ENCODE results near the gene SLC26A6. TPM values are rescaled to one million over a fixed set of nuclear protein-coding genes. Genes with fewer than 3 reads are reported as not detected.

The SLC26A6 gene
- total RNA-seq, 1 experiment from 2014 or later = 55.1 TPM

DNA sequence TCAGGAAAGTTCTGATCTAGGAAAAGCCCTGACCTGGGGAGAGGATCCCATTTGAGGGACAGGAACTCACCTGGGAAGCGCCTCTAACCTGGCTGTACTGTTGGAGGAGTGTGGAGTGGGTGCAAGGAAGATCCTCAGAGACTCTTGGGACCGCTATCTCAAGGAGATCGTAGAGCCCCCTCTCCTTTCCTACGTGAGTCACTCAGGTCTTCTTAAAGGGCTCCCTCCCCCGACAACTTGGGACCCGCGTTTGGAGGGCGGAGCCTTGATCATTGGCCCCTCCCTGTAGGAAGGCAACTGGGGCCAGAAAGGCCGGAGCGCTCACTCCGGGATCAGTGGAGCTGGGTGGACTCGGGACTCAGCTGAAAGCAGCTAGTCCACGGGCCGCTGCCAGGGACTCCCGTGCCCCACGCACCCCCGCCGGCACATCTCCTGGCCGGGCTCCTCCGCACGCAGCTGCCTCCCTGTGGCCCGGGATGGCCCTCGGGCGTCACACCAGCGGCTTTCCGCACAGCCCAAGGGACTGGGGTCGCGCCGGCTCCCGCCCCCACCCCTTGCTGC is 520 bp downstream of the SLC26A6 start:
- ATAC-seq (peak; percentile 58), DNase-seq (ENCODE audit: low read depth, low spot score) (no peak)
- Histone ChIP-seq H3K4me1 (ENCODE audit: control insufficient read depth in 1 of 2, insufficient read depth in 2 of 2, low read length in 2 of 2) (peaks cover 11 to 22% of the 10 kb centered on the region in 2 experiments), H3K9me2 (ENCODE audit: insufficient read depth) (no peaks in the 10 kb centered on the region), H4K20me1 (ENCODE audit: insufficient read depth) (no peaks in the 10 kb centered on the region), H3K9ac (ENCODE audit: low read length) (peak overlapping the region; percentile 80), H3K36me3 (ENCODE audit: control insufficient read depth in 1 of 2, insufficient read depth in 2 of 2, low read length in 2 of 2) (peaks cover 9 to 30% of the 10 kb centered on the region in 2 experiments; a peak in 2 of 4 replicates), H3K79me2 (ENCODE audit: insufficient read depth, low read length) (peaks cover 12% of the 10 kb centered on the region; the same call in 1 of the 2 replicates), H2AFZ (ENCODE audit: low read depth, low read length, poor library complexity, severe bottlenecking) (no peak overlapping the region), H3K27ac (ENCODE audit: low read depth, low read length) (peak overlapping the region; percentile 73), H3K4me3 (replicated peaks in 1 of 2; ENCODE audit: low read depth in 1 of 2, low read length in 2 of 2) (peak overlapping the region; percentile 87 to 94), H3K9me3 (ENCODE audit: control insufficient read depth in 1 of 2, insufficient read depth in 1 of 2, low read depth in 1 of 2, low read length in 2 of 2) (no peaks in the 10 kb centered on the region), H3K27me3 (ENCODE audit: insufficient read depth, low read length) (no peaks in the 10 kb centered on the region), H3K4me2 (ENCODE audit: low read length) (peak overlapping the region; percentile 94)
- TSS peak; percentile 48 for BruUV-seq (replicated peaks)
- RAD21 ChIA-PET (ENCODE audit: low non-redundant PET in 1 of 2, low total read pairs in 2 of 2, uncharacterized antibody in 2 of 2, unreplicated experiment in 2 of 2) = interaction anchor here (0.9 to 1.4 kb wide), 2 partner anchors 28 to 234 kb away, joined by 3 to 4 read pairs; partner anchors contain the start of gene CELSR3 (in 1 of the 2)
- POLR2A ChIA-PET = interaction anchor here (1.0 to 2.3 kb wide), 4 partner anchors 24 to 78 kb away, joined by 3 to 15 read pairs (median 4); partner anchors contain the start of genes CELSR3, PFKFB4 and UQCRC1
- CTCF ChIA-PET = interaction anchor here (0.6 to 1.9 kb wide), 13 partner anchors 9 to 234 kb away, joined by 3 to 14 read pairs (median 4); partner anchors contain the start of genes CELSR3, PFKFB4 and UQCRC1
- intact Hi-C loops (cut with micrococcal nuclease) = loop anchor here (1.0 to 2.0 kb wide), 3 partner anchors 22 to 170 kb away; partner anchors contain the start of gene PFKFB4
- TF ChIP-seq, protein P1, sequence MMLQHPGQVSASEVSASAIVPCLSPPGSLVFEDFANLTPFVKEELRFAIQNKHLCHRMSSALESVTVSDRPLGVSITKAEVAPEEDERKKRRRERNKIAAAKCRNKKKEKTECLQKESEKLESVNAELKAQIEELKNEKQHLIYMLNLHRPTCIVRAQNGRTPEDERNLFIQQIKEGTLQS (IDR thresholded peaks at IDR 0.05) = no peak
- TF ChIP-seq, protein P2, sequence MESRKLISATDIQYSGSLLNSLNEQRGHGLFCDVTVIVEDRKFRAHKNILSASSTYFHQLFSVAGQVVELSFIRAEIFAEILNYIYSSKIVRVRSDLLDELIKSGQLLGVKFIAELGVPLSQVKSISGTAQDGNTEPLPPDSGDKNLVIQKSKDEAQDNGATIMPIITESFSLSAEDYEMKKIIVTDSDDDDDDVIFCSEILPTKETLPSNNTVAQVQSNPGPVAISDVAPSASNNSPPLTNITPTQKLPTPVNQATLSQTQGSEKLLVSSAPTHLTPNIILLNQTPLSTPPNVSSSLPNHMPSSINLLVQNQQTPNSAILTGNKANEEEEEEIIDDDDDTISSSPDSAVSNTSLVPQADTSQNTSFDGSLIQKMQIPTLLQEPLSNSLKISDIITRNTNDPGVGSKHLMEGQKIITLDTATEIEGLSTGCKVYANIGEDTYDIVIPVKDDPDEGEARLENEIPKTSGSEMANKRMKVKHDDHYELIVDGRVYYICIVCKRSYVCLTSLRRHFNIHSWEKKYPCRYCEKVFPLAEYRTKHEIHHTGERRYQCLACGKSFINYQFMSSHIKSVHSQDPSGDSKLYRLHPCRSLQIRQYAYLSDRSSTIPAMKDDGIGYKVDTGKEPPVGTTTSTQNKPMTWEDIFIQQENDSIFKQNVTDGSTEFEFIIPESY (IDR thresholded peaks at IDR 0.05; ENCODE audit: extremely low read depth, insufficient replicate concordance, low read length) = no peak
- TF ChIP-seq ELF1 (IDR thresholded peaks at IDR 0.05; ENCODE audit: borderline replicate concordance, low read depth) = no peak
- no peak for TF ChIP-seq ZNF274 (IDR thresholded peaks at IDR 0.05; ENCODE audit: low read depth, low read length)
- no peak for TF ChIP-seq SP1 (IDR thresholded peaks at IDR 0.05; ENCODE audit: low read depth)
- TF ChIP-seq SIN3A (IDR thresholded peaks at IDR 0.05; ENCODE audit: low read depth) = no peak
- no peak for TF ChIP-seq RAD21 (IDR thresholded peaks at IDR 0.05; ENCODE audit: low read depth)
